Muscle layer of duodenum (tissue), 2 donors: ENCODE data around the gene WDR90.

ENCODE experiments used
- H3K27ac ChIP-seq: one replicate; pipeline ENCODE4 v1.7.0; 2013; ENCODE audit warnings: mild to moderate bottlenecking, low read length
- H3K27me3 ChIP-seq: one replicate; pipeline ENCODE4 v1.7.0; 2013; ENCODE audit warnings: low read depth, mild to moderate bottlenecking, control low read depth, low read length
- H3K36me3 ChIP-seq, 2 donors: one replicate each; pipeline ENCODE4 v1.7.0; 2013; ENCODE audit warnings: low read length in 2 of 2, control low read depth in 1 of 2, mild to moderate bottlenecking in 1 of 2; ENCODE audit not compliant: insufficient read depth in 2 of 2, control insufficient read depth in 1 of 2
- H3K4me1 ChIP-seq, 2 donors: one replicate each; pipeline ENCODE4 v1.7.0; 2013; ENCODE audit warnings: low read length in 2 of 2, mild to moderate bottlenecking in 2 of 2, control low read depth in 1 of 2, moderate library complexity in 1 of 2; ENCODE audit not compliant: insufficient read depth in 2 of 2, control insufficient read depth in 1 of 2
- H3K4me3 ChIP-seq, 2 donors: one replicate each; pipeline ENCODE4 v1.7.0; 2013; ENCODE audit warnings: low read length in 2 of 2, low read depth in 1 of 2, mild to moderate bottlenecking in 1 of 2
- H3K9me3 ChIP-seq, 2 donors: one replicate each; pipeline ENCODE4 v1.7.0; 2013; ENCODE audit warnings: low read length in 2 of 2, control low read depth in 1 of 2, mild to moderate bottlenecking in 1 of 2; ENCODE audit not compliant: control insufficient read depth in 1 of 2
- donor health status: healthy.

The WDR90 gene

GRCh38 chr16:642189-643049 is 6.7 kb upstream of the WDR90 start:
- Histone ChIP-seq H3K36me3 (no peaks in the 10 kb centered on the region), H3K9me3 (no peaks in the 10 kb centered on the region), H3K4me1 (peaks cover 0 to 28% of the 10 kb centered on the region in 2 donors), H3K27ac (peak overlapping the region; percentile 72), H3K27me3 (no peaks in the 10 kb centered on the region), H3K4me3 (peak overlapping the region; percentile 63 to 82)

- H3K27me3 ChIP-seq, result no peaks in the 10 kb centered on the region
- H3K36me3 ChIP-seq, result no peaks in the 10 kb centered on the region
- no peaks in the 10 kb centered on the region for H3K9me3 ChIP-seq
- H3K4me3 ChIP-seq, result peak overlapping the region; percentile 63 to 82
- peaks cover 0 to 28% of the 10 kb centered on the region in 2 donors for H3K4me1 ChIP-seq
- H3K27ac ChIP-seq, result peak overlapping the region; percentile 72
Observed at GRCh38 chr16:643050-643368, 6.2 kb upstream of the WDR90 start.

- H3K4me3 ChIP-seq, result no peak overlapping the region
- no peaks in the 10 kb centered on the region for H3K9me3 ChIP-seq
- no peaks in the 10 kb centered on the region for H3K27me3 ChIP-seq
- peaks cover 0 to 36% of the 10 kb centered on the region in 2 donors for H3K4me1 ChIP-seq
- no peaks in the 10 kb centered on the region for H3K36me3 ChIP-seq
- H3K27ac ChIP-seq, result no peak overlapping the region
Observed at GRCh38 chr16:644556-644955, 4.6 kb upstream of the WDR90 start.

DNA sequence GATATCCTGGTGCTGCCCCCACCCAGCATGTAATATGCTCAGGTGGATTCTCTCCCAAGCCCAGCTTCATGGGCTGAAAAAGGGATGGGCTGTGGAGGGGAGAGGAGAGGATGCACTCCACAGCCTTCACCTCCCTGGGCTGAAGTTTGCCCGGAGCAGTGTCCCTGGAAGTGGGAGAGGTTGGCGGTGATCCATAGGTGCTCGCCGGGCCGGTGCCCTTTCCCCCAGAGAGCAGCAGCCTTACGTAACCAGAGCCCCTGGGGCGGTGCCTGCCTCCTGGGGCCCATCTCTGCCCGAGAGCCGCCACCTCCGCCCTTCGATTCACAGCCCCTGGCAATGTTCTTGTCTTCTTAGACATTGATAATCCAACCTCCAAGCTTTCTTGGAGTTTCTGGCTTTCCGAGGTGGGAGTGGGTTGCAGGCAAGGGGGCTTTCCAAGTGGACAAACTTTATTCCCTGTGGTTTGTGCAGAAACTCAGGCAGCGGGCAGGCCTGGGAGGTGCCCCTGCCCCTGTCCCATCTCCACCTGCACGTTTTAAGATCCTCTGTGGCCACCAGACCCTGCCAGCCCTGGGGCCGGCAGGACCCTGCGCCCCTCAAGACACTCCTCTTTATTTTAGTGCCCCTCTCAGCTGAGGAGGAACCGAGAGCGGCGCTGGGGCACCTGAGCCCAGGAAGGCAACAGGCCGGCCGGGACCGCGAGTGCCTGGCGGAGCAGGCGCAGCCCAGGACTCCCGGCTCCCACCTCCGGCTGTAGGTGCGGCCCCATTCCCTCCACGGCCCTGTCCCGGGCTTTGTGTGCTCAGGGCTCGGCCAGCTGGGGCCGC is 3.1 kb upstream of the WDR90 start:
- no peaks in the 10 kb centered on the region for H3K9me3 ChIP-seq
- no peaks in the 10 kb centered on the region for H3K36me3 ChIP-seq
- H3K4me1 ChIP-seq, result peaks cover 0 to 44% of the 10 kb centered on the region in 2 donors
- H3K27me3 ChIP-seq, result no peaks in the 10 kb centered on the region
- no peak overlapping the region for H3K4me3 ChIP-seq
- no peak overlapping the region for H3K27ac ChIP-seq

GRCh38 chr16:646679-647172 is 2.4 kb upstream of the WDR90 start:
- Histone ChIP-seq H3K27me3 (no peaks in the 10 kb centered on the region), H3K36me3 (peaks cover 0 to 2% of the 10 kb centered on the region in 2 donors), H3K4me1 (peaks cover 0 to 41% of the 10 kb centered on the region in 2 donors), H3K4me3 (no peak overlapping the region), H3K9me3 (no peaks in the 10 kb centered on the region), H3K27ac (no peak overlapping the region)

- H3K27me3 ChIP-seq, result no peaks in the 10 kb centered on the region
- peaks cover 0 to 41% of the 10 kb centered on the region in 2 donors for H3K4me1 ChIP-seq
- no peak overlapping the region for H3K4me3 ChIP-seq
- no peaks in the 10 kb centered on the region for H3K9me3 ChIP-seq
- peaks cover 0 to 6% of the 10 kb centered on the region in 2 donors for H3K36me3 ChIP-seq
- H3K27ac ChIP-seq, result no peak overlapping the region
Observed at GRCh38 chr16:647173-647902, 1.8 kb upstream of the WDR90 start.

GRCh38 chr16:648071-648780 is 939 bp upstream of the WDR90 start:
- Histone ChIP-seq H3K9me3 (no peaks in the 10 kb centered on the region), H3K4me1 (peaks cover 0 to 33% of the 10 kb centered on the region in 2 donors), H3K27ac (peak overlapping the region; percentile 79), H3K27me3 (no peaks in the 10 kb centered on the region), H3K36me3 (peaks cover 0 to 6% of the 10 kb centered on the region in 2 donors), H3K4me3 (peak overlapping the region; percentile 54 to 86)

DNA sequence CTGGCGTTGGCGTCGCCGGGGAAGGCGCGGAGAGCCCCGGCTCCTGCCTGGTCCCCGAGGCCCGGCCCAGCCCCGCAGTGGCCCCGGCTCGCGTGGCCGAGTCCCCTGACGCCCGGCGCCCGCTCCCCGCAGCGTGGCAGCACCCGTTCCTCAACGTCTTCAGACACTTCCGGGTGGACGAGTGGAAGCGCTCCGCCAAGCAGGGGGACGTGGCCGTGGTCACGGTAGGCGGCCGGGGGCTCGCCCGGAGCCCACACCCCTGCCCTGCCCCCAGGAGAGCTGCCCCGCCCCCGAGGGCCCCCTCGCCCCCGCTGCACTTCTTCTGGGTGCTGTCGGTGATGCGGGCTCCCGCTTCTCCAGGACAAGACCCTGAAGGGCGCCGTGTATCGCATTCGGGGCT is 466 bp downstream of the WDR90 start:
- Histone ChIP-seq H3K9me3 (no peaks in the 10 kb centered on the region), H3K27me3 (no peaks in the 10 kb centered on the region), H3K4me3 (peak overlapping the region; percentile 30 to 86), H3K36me3 (peaks cover 0 to 6% of the 10 kb centered on the region in 2 donors), H3K4me1 (peaks cover 0 to 29% of the 10 kb centered on the region in 2 donors), H3K27ac (no peak overlapping the region)

DNA sequence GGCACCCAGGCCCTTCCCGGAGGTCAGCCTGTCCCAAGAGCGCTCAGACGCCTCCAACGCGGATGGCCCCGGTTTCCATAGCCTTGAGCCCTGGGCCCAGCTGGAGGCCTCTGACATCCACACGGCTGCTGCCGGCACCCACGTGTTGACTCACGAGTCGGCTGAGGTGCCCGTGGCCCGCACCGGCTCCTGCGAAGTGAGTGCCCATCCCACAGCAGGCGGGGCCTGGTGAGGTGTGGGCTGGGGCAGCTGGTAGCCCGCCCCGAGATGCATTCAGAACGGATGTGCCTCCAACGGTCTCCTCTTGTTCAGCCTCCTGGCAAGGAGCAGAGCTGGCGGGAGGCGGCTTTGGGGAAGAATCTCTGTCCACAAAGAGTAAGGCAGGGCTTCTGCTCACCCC is 2.7 kb downstream of the WDR90 start:
- Histone ChIP-seq H3K27me3 (no peaks in the 10 kb centered on the region), H3K4me1 (peaks cover 0 to 29% of the 10 kb centered on the region in 2 donors), H3K36me3 (peaks cover 0 to 11% of the 10 kb centered on the region in 2 donors), H3K4me3 (no peak overlapping the region), H3K27ac (no peak overlapping the region), H3K9me3 (no peaks in the 10 kb centered on the region)

DNA sequence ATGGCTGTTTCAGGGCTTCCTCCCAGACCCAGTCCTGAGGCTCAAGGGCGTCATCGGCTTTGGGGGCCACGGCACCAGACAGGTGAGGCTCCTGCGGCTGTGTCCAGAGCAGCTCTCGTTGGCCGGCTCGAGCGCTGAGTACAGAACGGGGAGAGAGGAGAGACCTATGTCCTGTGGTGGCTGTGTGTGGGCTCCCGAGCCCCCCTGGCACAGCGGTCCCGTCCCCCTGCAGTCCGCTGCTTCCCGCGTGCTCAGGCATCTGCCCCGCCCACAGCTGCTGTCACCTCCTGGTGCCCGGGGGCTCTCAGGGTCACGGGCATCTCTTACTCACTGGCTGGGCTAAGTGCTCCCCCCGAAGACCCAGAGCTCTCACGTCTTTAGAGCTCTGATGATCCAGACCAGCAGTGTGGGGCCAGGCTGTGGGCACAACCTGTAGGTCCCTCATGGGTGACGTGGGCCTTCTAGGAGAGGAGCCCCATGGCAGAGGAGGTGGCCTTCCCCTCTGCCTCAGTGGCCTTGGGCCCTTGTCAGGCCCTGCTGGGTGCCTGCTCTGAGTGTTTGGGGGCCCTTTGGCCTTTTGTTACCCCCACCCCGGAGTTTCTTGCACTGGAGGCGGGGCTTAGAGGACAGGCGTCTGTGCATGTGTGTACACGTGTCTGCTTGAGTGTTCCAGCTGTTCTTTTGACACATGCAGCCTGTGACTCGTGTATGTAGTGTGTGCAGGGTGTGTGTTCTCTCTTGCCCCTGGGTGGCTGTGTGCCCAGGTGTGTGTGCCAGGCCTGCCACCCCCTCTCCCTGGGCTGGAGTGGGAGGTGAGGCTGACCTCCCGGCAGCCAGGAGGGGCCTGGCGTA is 3.5 kb downstream of the WDR90 start:
- no peak overlapping the region for H3K4me3 ChIP-seq
- H3K27ac ChIP-seq, result no peak overlapping the region
- peaks cover 0 to 25% of the 10 kb centered on the region in 2 donors for H3K4me1 ChIP-seq
- H3K27me3 ChIP-seq, result no peaks in the 10 kb centered on the region
- peaks cover 0 to 16% of the 10 kb centered on the region in 2 donors for H3K36me3 ChIP-seq
- no peaks in the 10 kb centered on the region for H3K9me3 ChIP-seq
